Measurements from ENCODE around the gene PTPN1.
"Not testable (repeated sequence)": the region's sequence is repeated elsewhere in the genome, so short reads cannot be mapped to it uniquely, and the experiment has no call there.

Gene PTPN1

DNA sequence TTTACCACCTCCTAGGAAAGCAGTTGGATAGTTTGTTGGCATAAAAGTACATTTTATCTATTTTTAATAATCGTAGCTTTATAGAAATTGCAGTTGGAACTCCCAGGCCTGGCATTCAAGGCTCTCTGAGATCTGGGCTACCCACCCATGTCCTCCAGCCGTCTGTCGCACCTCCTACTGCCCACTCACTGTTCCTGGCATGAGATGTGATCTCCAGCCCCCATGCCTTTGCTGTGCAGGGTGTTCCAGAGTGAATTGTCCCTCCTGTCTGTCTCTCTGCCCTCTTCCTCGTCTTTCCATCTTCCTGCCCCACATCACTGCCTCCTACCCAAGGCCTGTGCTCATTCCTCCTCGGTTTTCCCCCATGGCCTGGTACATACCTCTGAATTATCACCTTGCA, 50.7 kb downstream of the PTPN1 start:
- DNase-seq, result no peak

DNA sequence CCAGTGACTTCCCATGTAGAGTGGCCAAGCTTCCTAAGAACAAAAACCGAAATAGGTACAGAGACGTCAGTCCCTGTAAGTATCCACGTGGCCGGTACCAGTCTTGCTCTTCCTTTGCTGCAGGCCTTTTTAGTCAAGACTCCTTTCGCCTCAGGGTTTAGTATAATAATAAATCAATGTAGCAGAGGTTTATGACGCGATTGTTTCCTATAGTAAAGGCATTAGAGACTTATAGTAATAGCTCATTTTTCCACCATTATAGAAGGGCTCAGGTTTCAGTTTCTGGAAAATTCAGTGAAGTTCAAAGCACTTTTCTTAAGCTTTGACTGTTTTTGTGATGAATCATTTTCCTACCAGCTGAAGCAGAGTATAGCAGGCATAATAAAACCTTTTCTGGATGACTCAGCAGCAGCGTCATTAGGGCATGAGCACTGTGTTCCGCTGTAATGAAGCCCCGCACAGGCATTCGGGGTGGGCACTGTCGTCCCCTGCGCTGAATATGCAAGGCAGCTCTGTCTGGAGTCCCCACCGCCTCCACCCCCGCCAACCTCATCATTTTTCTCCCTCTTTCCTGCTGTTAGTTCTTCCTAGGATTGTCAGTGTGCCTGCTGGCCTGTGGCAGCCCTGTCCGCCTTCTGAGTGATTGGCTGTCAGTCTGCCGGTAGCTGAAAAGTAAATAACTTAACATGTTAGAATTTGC, 51.3 kb downstream of the PTPN1 start:
- no peak for DNase-seq

DNA sequence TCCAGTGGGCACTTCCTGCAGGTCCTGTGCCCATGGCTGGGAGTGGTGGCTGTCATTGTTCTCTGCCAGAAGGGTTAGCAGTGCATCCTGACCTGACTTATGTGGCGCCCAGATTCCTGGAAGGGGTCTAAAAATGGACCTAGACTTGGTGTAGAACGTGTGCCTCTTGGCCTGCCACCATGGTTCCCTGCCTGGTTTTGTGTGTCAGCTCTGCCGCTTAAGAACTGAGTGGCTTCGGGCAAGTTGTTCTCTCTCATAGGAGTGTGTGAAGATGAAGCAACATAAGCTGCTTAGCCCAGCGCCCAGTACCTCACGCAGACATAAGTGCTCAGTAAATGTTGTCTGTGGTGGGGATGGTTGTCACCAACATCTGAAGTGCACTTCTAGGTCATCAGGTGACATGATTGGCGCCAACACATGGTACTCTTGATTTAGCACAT, 52.1 kb downstream of the PTPN1 start:
- peak; percentile 64 to 69 for DNase-seq

DNA sequence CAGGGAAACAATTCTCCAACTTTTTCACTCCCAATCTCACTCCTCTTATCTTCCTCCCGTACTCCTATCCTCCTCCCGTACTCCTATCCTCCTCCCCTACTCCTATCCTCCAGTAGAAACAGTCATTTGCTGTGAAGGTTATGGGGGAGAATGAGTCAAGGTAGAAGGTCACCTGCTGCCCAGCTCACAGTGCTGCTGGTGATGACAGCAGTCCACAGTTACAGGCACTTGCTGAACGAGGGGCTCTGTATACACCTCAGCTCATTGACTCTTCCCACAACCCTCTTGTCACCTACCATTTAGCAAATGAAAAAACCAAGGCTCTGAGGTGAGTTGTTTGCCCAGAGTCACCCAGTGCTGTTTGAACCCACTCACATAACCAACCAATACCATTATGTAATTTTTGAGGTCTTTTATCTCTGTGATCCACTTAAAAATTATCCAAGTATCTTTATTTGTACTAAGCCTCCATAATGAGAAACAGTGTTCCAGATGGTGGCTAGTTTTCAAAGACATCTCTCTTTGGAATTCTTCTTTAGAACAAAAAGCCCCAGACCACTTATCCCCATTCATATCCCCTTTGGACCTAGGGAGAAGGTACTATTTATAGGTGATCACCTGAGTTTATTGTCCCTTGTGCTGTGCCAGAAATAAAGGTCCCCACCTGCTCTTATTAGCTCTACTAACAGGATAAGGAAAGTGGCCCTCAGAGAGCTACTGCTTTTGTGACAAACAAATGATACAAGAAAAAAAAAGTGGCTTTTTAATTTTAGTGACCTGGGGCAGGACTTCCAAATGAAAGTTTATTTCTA, 53.2 kb downstream of the PTPN1 start:
- DNase-seq, result peak; percentile 5 to 61

DNA sequence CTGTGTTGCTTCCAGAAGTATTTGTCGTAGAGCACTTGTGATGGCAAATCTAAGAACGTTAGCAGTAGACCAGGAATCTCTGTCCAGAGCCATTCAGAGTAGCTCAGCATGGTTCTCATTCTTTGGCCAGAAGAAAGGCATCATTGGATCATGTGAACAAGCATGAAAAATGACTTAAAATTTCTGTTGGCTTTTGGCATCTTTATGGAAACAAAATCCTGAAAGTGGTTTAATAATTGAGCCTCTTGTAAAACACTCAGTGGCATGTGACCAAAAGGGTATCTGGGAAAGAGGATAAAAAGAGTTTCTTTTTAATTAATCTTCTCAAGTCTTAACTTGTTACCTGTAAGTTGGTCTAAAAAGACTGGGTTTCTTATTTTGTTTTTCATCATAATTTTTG, 55.2 kb downstream of the PTPN1 start:
- no peak for DNase-seq

DNA sequence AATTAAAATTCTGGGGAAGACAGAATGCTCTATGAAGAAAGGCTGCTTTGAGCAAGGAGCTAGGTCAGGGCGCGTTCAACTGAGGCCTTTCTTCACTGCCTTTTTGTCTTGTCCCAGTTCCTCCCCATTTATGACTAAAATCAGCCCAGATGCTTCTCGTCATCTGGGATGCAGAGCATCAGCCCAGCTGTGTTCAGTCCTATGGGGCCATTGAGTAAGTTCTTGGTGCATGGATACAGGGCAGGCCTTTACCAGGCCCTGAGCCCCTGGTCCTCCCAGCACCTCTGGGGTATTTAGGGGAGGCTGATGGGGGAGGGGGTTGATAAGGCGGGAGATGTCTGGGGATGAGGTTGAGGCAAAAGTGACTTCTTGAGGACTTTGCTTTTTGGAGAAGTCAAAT, 55.7 kb downstream of the PTPN1 start:
- DNase-seq, result no peak

DNA sequence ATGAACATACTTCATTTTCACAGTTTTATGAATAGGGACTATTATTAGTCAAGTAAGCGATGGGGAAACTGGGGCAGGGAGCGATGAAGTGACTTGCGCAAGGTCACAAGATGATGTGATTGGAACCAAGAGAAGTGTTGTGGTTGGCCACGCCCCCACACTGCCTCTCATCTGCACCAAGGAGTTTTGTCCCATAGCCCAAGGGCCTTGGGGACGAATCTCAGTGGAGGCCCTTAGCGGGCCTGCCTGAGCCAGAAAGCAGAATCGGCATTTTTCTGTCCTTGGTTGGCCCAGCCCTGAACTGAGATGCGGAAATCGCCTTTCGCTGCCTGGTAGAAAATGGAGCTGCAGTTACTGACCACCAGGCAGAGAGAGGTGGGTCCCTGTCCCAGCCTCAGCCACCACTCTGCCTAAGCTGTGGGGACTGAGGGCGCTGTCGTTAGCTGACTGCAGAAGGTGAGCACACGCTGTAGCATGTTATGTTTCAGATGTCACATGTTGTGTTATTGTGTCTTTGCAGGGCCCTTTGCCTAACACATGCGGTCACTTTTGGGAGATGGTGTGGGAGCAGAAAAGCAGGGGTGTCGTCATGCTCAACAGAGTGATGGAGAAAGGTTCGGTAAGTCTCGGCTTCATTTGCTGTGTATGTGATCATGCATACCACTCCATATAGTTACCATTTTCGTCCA, 57.8 kb downstream of the PTPN1 start:
- DNase-seq, result no peak

DNA sequence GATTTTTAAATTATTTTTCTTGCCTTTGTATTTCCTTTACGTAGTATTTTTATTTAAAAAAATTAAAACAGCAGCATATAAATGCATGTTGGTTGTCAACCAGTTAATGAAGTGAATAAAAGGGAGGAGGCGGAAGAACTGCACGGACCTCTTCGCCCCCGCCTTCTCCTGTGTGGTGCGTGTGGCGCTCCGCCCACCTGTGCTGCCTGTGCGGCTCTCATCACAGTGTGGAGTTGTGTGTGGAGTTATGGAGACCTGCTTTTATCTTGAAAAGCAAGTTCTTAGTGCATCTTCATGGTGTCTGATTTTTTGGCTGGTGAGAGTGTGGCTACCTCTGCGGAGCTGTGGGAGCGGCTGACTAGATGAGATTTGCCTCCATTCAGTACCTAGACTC, 58.4 kb downstream of the PTPN1 start:
- DNase-seq, result no peak

DNA sequence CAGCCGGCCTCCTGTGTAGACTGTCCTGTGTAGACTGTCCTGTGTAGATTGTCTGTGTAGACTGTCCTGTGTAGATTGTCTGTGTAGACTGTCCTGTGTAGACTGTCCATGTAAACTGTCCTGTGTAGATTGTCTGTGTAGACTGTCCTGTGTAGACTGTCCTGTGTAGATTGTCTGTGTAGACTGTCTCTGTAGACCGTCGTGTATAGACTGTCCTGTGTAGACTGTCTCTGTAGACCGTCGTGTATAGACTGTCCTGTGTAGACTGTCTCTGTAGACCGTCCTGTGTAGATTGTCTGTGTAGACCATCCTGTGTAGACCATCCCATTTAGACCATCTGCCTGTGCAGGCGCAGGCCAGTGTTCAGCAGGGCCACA, 59.3 kb downstream of the PTPN1 start:
- not testable (repeated sequence) for DNase-seq

DNA sequence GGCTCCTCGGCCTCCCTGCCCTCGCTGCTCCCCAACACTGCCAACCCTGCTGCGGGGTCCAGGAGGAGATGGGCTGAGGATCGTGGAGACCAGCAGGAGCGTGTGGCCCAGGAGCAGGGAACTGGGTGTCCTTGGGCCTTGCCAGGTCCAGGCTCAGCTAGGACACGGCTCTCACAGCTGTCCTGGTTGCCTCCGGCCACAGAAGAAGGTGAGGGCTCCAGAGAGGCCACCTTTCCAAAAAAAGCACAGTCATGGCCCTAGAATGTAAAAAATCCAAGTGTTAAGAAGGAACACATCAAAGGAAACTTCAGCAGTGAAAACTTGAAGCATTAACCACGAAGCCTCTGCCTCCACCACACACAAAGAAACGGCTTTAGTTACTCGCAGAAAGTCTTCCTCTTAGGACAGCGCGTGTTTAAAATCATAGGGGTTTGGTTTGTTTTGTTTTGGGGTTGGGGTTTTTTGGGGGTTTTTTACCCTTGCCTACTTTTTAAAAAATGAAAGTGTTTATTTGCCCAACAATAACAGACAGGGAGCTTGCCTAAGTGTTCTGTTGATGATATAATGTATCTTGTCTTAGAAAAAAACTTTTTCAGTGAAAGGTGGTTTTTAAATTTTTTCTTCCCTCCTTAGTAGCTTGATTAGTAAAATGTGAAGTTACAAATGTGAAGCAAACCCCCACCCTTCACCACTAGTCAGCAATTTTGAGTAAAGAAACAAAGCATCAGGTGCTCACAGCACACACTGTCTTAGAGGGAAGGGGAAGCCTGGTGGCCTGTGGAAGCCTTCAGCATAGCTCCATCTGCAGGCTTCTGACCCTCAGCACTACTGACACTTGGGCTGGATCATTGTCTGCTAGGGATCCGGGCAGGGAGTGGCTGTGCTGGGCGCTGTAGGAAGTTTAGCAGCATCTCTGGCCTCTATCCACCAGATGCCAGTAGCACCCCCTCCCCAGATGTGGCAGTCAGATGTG, 60.0 kb downstream of the PTPN1 start:
- DNase-seq, result no peak

DNA sequence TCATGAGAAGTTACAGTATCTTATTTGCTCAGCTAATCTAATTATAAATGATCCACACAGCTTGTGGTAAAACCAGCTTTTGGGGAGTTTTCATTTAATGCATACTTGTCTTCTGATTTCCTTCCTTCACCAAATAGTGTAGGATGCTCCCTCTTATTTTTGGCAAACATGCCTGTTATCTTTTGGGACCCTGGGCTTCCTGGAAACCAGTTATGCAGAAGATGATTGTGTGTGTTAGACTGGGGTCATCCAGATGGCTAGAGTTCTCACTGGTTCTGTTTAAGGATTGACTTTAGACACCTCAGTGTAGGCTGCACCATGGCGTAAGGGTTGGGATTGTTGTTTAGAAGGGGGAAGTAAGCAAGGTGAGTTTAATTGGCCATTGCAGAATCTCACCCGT, 61.3 kb downstream of the PTPN1 start:
- DNase-seq, result no peak

DNA sequence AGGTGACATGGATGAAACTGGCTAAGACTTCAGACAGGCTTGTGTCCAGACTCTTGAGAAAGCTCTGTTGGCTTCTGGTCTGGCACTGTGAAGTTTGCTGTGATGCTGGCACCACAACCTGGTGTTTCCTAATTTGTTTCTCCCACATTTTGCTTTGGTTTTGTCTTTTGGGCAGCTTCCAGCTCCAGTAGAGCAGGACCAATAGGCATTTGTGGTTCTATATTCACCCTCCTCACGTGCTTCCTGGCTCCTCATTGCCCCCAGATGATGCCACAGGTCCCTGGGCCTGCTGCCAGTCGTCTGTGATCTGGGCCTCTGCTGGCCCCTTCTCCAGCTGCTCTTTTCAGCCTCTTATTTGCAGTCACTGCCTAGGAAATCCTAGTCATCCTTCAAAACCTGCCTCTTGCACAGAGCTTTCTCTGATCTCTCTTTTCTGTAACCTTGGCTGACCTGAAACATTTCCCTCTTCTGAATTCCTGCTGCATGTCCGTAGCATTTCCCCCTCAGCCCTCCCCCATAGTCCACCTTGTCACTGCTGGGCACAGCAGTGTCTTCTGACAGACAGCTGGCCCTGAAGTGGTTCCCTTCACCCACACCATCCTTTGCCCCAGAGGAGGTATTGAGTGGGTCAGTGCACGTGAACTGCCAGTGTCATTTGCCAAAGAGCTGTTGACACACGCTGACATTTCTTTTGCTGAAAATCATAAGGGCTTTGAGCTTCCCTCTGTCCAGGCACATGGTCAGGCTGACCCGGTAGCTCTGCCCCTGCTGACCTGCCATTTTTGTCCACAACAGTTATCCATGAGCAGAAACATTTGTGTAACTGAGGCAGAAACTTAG, 63.0 kb downstream of the PTPN1 start:
- DNase-seq, result peak; percentile 18 to 63

DNA sequence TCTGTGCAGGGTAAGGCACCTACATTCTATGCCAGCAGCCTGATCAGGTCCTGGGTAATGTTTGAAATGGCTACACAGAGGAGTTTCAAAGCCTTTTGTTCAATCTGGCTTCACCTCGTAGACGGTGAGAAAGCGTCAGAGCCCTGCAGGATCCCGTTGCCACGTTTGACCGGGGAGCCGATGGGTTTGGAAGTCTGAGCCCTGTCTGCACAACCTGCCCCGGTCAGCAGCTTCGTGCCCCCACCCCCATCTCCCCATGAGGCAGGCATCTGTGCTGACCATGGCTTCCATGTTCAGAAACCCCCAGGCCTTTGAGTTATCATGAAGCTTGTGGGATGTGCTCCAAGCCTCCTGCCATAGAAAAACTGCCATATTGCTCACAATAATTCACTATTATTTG, 63.9 kb downstream of the PTPN1 start:
- no peak for DNase-seq

DNA sequence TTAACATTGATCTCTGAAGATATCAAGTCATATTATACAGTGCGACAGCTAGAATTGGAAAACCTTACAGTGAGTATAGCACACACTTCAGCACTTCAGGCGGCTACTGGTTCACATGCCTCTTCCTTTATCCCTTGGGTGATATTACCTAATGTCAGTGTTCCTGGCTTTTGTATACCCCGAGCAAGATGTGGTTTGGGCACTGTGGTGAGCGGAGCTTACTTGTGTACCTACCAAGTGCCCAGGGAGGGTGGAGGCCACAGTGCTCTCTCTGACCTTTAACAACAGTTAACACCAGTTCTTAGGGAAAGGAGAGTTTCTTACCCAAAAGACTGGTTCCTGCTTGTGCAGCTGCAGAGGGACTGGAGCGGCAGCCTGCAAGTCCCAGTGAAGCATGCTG, 64.4 kb downstream of the PTPN1 start:
- DNase-seq, result no peak

DNA sequence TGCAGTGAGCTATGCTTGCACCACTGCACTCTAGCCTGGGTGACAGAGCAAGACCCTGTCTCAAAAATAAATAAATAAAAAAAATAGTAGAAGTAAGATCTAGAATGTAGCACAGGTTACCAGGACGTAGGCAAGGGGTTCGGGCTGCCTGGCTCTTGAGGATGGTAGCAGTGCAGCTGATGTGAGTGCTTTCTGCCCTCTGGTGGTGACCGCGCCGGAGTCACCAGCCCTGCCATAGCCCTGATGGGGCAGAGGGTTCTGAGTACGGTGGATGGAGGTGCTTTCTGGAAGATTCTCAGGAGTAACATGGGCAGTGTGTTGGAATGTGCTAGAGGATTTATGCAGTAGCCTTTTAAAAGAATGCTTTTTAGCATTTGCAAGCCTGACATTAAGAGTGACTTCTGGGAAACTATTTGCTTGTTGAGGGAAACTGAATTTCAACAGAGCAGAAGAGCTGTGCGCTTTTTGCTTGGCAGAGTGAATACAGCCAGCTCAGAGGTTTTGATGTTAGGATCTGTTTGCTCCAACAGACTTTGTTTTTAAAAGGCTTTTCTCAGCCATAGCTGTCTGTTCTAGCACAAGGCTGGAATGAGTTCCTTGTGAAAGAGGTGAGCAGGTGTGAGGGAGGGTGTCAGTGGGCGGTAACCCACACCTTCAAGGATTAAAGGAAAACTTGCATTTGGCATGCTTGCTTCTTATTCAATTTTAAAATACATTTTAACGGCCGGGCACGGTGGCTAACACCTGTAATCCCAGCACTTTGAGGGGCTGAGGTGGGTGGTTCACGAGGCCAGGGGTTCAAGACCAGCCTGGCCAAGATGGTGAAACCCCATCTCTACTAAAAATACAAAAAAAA, 65.9 kb downstream of the PTPN1 start:
- peak; percentile 33 to 57 for DNase-seq

DNA sequence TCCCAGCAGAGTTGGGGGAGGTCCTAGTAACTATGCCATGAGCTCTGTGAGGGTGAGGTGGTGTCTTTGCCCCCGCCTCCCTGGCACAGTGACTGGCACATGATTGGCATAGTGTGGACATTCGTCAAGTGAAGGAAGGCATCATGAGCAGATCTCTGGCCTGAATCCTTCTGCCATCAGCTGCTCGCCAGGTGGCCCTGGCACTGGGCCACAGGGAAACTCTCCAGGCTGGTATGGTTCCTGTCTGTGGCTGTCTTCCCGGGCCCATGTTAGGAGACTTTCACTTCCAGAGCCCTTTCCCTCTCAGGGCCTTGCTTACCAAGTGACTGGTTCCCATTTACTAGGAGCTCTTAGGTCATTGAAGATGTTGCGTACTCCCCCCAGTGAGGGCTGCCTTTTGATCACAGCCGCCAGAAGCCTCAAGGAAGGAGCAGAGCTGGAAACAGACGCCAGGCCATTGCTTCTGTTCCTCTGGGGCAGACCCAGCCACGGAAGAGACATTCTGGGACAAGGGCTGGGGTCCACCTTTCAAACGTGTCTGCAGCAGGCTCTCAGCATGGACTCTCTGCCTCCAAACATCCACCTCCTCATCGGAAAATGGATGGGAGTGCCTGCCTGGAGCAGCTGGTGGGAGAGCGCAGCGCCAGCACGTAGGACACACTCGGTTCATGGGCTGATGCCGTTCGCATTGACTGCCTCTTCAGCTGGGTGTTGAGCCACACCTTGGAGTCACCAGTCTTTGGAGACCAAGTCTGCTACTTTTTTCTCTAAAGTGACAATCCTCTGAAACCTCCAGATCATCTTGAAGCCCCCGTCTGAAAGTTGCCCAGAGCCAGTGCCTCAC, 67.2 kb downstream of the PTPN1 start:
- peak in 1 of 2 experiments; percentile 32 for DNase-seq

DNA sequence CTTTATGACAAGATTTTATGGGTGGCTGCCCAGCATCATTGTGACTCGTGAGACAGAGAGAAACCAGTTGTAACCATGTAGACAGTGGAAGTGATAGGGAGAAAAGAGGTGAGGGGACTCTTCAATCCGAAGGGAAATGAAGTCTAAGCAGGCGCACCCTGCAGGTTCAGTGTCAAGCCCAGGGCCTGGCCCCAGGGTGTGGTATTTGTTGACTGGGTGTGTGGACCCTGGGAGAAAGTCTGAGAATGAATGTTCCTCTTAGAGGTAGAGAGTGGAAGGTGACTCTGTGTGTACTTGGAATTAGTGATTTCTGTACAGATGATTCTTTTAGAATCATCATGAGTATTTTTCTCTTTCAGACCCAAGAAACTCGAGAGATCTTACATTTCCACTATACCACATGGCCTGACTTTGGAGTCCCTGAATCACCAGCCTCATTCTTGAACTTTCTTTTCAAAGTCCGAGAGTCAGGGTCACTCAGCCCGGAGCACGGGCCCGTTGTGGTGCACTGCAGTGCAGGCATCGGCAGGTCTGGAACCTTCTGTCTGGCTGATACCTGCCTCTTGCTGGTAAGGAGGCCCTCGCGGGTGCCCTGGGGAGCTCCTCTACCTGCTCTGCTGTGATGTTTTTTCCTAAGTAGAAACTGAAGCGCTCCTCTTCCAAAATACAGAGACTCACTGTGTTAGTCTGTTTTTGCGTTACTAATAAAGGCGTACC, 68.0 kb downstream of the PTPN1 start:
- no peak for DNase-seq

DNA sequence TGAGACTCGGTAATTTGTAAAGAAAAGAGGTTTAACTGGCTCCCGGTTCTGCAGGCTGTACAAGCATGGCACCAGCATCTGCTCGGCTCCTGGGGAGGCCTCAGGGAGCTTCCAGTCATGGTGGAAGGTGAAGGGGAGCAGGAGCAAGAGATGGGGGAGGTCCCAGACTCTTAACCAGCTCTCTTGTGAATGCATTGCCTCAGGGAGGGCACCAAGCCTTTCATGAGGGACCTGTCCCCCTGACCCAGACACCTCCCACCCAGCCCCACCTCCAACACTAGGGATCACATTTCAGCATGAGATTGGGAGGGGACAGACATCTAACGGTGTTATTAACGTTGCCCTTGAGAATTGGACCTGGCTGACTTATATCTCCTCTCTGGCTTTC, 68.6 kb downstream of the PTPN1 start:
- DNase-seq, result no peak

DNA sequence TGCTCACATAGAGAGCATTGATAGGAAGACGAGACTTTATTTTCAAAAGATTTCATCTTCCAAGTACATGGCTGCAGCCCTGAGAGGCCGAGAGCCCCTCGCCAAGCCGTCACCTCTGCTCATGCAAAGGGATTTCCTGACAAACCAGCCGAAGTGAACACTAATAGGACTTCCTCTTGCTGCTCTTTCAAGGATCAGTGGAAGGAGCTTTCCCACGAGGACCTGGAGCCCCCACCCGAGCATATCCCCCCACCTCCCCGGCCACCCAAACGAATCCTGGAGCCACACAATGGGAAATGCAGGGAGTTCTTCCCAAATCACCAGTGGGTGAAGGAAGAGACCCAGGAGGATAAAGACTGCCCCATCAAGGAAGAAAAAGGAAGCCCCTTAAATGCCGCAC, 69.3 kb downstream of the PTPN1 start:
- no peak for DNase-seq

Measured in NCI-H524 (cell line).